ENCODE results near the gene LRP1. TPM values are rescaled to one million over a fixed set of nuclear protein-coding genes. Genes with fewer than 3 reads are reported as not detected.

LRP1 gene
- total and polyA plus RNA-seq, 2 of the 4 experiments (the other 2 are of a cell fraction): 73.1 to 142 TPM

DNA sequence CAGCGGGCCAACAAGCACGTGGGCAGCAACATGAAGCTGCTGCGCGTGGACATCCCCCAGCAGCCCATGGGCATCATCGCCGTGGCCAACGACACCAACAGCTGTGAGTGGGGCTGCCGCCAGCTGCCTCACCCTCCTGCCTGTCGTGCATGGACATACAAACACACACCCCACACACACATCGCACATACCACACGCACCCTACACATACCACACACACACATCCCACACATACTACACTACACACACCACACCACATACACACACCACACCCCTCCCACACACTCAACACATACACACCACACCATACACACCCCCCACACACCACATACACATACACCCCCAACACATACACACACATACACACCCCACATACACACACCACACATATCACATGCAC is 63.1 kb downstream of the LRP1 start:
- H3K4me1 ChIP-seq (ENCODE audit: control insufficient read depth, insufficient read depth, low read length): no peaks in the 10 kb centered on the region
- H3K79me1 ChIP-seq (ENCODE audit: low read depth in 1 of 2, low read length in 2 of 2): peaks cover 8 to 35% of the 10 kb centered on the region in 2 experiments
- no TSS peak for BruUV-seq (replicated peaks)
- CTCF ChIA-PET: interaction anchor here (1.3 kb wide), 1 partner anchor 16 kb away, joined by 3 read pairs; no protein-coding TSS in a partner anchor
- no peak for DNase-seq
- H3K27me3 ChIP-seq (ENCODE audit: control insufficient read depth, insufficient read depth, low read length): no peaks in the 10 kb centered on the region
- H3K14ac ChIP-seq (replicated peaks; ENCODE audit: low read depth, low read length): no peak overlapping the region
- H3K9ac ChIP-seq (ENCODE audit: low read depth, low read length): no peak overlapping the region
- no peak for ATAC-seq (ENCODE audit: low read depth)
- H4K91ac ChIP-seq (ENCODE audit: insufficient read depth, low read depth, low read length): no peak overlapping the region
- H3K9me1 ChIP-seq (ENCODE audit: insufficient read depth, low read length): peaks cover 7% of the 10 kb centered on the region; the same call in 1 of the 2 replicates
- H3K4me3 ChIP-seq (ENCODE audit: insufficient read depth, low read depth, low read length): no peak overlapping the region
- no peak overlapping the region for H4K5ac ChIP-seq (ENCODE audit: low read depth, low read length)
- H3K4me2 ChIP-seq (ENCODE audit: low read depth, low read length): no peak overlapping the region
- H3K18ac ChIP-seq (ENCODE audit: low read depth, low read length): no peak overlapping the region
- H3K27ac ChIP-seq (ENCODE audit: insufficient read depth, low read length): no peak overlapping the region
- H4K8ac ChIP-seq (ENCODE audit: low read depth in 2 of 2, low read length in 2 of 2): no peak overlapping the region
- H3K36me3 ChIP-seq (ENCODE audit: control insufficient read depth, insufficient read depth, low read length): peaks cover 99% of the 10 kb centered on the region
- no peak overlapping the region for H3K4ac ChIP-seq (ENCODE audit: low read depth, low read length)
- no peak overlapping the region for H2AK5ac ChIP-seq (ENCODE audit: low read depth, low read length)
- H2BK120ac ChIP-seq (ENCODE audit: low read depth, low read length): no peak overlapping the region
- H3K9me3 ChIP-seq (ENCODE audit: control insufficient read depth, insufficient read depth, low read length): no peaks in the 10 kb centered on the region
- no peak overlapping the region for H3K23ac ChIP-seq (ENCODE audit: low read depth, low read length)
- H2BK20ac ChIP-seq (ENCODE audit: low read depth, low read length): no peak overlapping the region
- peaks cover 30% of the 10 kb centered on the region for H4K20me1 ChIP-seq (ENCODE audit: insufficient read depth, low read length)
- intact Hi-C loops (cut with micrococcal nuclease): no loop called here
- POLR2A ChIA-PET (ENCODE audit: unreplicated experiment): no interaction called here
- H2AFZ ChIP-seq (replicated peaks; ENCODE audit: low read length, poor library complexity): peak overlapping the region; percentile 67
- in situ Hi-C loops (cut with MboI; ENCODE audit: low sequenced_read_pairs): no loop called here
- TF ChIP-seq, protein P1, sequence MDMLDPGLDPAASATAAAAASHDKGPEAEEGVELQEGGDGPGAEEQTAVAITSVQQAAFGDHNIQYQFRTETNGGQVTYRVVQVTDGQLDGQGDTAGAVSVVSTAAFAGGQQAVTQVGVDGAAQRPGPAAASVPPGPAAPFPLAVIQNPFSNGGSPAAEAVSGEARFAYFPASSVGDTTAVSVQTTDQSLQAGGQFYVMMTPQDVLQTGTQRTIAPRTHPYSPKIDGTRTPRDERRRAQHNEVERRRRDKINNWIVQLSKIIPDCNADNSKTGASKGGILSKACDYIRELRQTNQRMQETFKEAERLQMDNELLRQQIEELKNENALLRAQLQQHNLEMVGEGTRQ (IDR thresholded peaks at IDR 0.05; ENCODE audit: low read depth, low read length): no peak
- TF ChIP-seq RAD21 (IDR thresholded peaks at IDR 0.05; ENCODE audit: low read length): no peak
- no peak for TF ChIP-seq CHD1 (IDR thresholded peaks at IDR 0.05; ENCODE audit: low read depth, low read length)
- TF ChIP-seq CEBPB (IDR thresholded peaks at IDR 0.05; ENCODE audit: low read depth, low read length): no peak
- no peak for TF ChIP-seq POLR2A (IDR thresholded peaks at IDR 0.05; ENCODE audit: low read depth, low read length)
- TF ChIP-seq BHLHE40 (IDR thresholded peaks at IDR 0.05; ENCODE audit: low read depth, low read length): no peak
- TF ChIP-seq FOS (IDR thresholded peaks at IDR 0.05; ENCODE audit: low read depth, low read length): no peak
- no peak for TF ChIP-seq MAFK (IDR thresholded peaks at IDR 0.05; ENCODE audit: low read depth, low read length)
- TF ChIP-seq, protein P2, sequence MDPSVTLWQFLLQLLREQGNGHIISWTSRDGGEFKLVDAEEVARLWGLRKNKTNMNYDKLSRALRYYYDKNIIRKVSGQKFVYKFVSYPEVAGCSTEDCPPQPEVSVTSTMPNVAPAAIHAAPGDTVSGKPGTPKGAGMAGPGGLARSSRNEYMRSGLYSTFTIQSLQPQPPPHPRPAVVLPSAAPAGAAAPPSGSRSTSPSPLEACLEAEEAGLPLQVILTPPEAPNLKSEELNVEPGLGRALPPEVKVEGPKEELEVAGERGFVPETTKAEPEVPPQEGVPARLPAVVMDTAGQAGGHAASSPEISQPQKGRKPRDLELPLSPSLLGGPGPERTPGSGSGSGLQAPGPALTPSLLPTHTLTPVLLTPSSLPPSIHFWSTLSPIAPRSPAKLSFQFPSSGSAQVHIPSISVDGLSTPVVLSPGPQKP (IDR thresholded peaks at IDR 0.05; ENCODE audit: borderline replicate concordance, low read depth, low read length): no peak
- TF ChIP-seq NFE2L2 (IDR thresholded peaks at IDR 0.05; ENCODE audit: low read depth, low read length): no peak
- TF ChIP-seq, protein P3, sequence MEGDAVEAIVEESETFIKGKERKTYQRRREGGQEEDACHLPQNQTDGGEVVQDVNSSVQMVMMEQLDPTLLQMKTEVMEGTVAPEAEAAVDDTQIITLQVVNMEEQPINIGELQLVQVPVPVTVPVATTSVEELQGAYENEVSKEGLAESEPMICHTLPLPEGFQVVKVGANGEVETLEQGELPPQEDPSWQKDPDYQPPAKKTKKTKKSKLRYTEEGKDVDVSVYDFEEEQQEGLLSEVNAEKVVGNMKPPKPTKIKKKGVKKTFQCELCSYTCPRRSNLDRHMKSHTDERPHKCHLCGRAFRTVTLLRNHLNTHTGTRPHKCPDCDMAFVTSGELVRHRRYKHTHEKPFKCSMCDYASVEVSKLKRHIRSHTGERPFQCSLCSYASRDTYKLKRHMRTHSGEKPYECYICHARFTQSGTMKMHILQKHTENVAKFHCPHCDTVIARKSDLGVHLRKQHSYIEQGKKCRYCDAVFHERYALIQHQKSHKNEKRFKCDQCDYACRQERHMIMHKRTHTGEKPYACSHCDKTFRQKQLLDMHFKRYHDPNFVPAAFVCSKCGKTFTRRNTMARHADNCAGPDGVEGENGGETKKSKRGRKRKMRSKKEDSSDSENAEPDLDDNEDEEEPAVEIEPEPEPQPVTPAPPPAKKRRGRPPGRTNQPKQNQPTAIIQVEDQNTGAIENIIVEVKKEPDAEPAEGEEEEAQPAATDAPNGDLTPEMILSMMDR (conservative IDR thresholded peaks at IDR 0.05; ENCODE audit: low read depth, low read length): no peak
- TF ChIP-seq MXI1 (IDR thresholded peaks at IDR 0.05; ENCODE audit: borderline replicate concordance, low read depth, low read length): no peak
- TF ChIP-seq MAZ (IDR thresholded peaks at IDR 0.05; ENCODE audit: borderline replicate concordance, low read depth, low read length): no peak
- no peak for TF ChIP-seq RFX5 (IDR thresholded peaks at IDR 0.05; ENCODE audit: low read depth, low read length)
- TF ChIP-seq SMC3 (IDR thresholded peaks at IDR 0.05; ENCODE audit: low read depth, low read length): no peak
- no peak for TF ChIP-seq RCOR1 (IDR thresholded peaks at IDR 0.05; ENCODE audit: insufficient replicate concordance, low read length)
- peak overlapping the region; percentile 42 for H2AK9ac ChIP-seq (replicated peaks; ENCODE audit: low read depth, low read length, poor library complexity)
- peak overlapping the region; percentile 91 for H2BK5ac ChIP-seq (ENCODE audit: low read depth, low read length, poor library complexity, severe bottlenecking)
- H3K56ac ChIP-seq (ENCODE audit: extremely low read depth, insufficient read depth, low read length): no peak overlapping the region
- no peak overlapping the region for H2BK15ac ChIP-seq (ENCODE audit: low read depth, low read length)
- WGBS, 2 experiments (ENCODE audit: extremely low coverage in 2 of 2, insufficient read length in 1 of 2): 85 to 100% methylated on average over 1 to 11 of the region's 11 CpGs
- dilution Hi-C loops (cut with HindIII; ENCODE audit: low sequenced_read_pairs, unreplicated experiment): no loop called here

All from IMR-90 (cell line).